ENCODE results near the gene UGT3A1. TPM values are rescaled to one million over a fixed set of nuclear protein-coding genes. Genes with fewer than 3 reads are reported as not detected.

Gene UGT3A1
- total and polyA plus RNA-seq, 11 donors: not detected

DNA sequence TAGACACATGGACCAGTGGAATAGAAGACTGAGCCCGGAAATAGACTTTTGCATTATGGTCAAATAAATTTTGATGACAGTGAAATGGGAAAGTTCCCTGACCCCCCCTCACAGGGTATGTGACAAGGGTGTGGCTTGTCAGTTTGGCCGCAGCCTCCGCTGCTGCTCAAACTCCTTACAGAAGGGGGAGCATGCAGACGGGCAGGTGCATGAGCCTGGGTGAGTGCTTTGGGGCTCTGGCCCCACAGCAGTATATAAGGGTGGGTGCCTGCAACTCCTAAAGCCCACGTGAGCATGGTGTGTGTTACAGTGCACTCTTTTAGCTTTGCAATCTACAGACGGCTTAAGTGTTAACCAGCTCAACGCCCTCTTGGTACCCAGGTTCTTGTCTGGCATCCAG, 30.9 kb downstream of the UGT3A1 start:
- ATAC-seq: no peak
- H3K9me3 ChIP-seq: peaks cover 0 to 14% (median 0%) of the 10 kb centered on the region in 12 donors
- H3K36me3 ChIP-seq: no peaks in the 10 kb centered on the region
- H3K27ac ChIP-seq: no peak overlapping the region
- no peak for TF ChIP-seq POLR2A (IDR thresholded peaks at IDR 0.05)
- TF ChIP-seq, protein P1, sequence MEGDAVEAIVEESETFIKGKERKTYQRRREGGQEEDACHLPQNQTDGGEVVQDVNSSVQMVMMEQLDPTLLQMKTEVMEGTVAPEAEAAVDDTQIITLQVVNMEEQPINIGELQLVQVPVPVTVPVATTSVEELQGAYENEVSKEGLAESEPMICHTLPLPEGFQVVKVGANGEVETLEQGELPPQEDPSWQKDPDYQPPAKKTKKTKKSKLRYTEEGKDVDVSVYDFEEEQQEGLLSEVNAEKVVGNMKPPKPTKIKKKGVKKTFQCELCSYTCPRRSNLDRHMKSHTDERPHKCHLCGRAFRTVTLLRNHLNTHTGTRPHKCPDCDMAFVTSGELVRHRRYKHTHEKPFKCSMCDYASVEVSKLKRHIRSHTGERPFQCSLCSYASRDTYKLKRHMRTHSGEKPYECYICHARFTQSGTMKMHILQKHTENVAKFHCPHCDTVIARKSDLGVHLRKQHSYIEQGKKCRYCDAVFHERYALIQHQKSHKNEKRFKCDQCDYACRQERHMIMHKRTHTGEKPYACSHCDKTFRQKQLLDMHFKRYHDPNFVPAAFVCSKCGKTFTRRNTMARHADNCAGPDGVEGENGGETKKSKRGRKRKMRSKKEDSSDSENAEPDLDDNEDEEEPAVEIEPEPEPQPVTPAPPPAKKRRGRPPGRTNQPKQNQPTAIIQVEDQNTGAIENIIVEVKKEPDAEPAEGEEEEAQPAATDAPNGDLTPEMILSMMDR (IDR thresholded peaks at IDR 0.05): no peak
- no peaks in the 10 kb centered on the region for H3K4me1 ChIP-seq
- peaks cover 0 to 3% (median 0%) of the 10 kb centered on the region in 9 donors for H3K27me3 ChIP-seq
- no peak overlapping the region for H3K4me3 ChIP-seq
- DNase-seq: no peak
- 59 to 70% (median 65%) methylated on average over 6 to 7 of the region's 7 CpGs for WGBS, 4 donors
- intact Hi-C loops (cut with DNase I): no loop called here

DNA sequence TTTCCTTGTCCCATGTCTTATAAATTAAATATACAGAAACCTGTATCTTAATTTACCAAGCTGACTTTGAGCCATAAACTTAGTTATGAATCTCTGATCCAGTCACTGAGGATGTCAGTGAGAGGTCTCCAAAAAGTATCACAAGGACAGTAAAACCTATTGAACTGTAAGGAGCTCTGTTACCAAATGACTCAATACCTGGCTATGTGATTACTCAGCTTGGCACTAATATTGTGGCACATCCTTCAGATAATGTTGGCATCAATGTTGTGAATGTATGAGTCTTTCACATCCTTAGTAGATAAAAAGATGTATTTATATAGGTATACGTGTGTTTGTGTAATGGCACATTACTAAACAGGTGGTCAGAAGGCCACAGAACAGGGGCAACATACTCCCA, 34.8 kb downstream of the UGT3A1 start:
- Histone ChIP-seq H3K27ac (no peak overlapping the region), H3K4me3 (no peak overlapping the region), H3K36me3 (no peaks in the 10 kb centered on the region), H3K4me1 (no peaks in the 10 kb centered on the region), H3K9me3 (peaks cover 0 to 14% (median 0%) of the 10 kb centered on the region in 12 donors), H3K27me3 (peaks cover 0 to 14% (median 3%) of the 10 kb centered on the region in 9 donors)
- intact Hi-C loops (cut with DNase I): no loop called here
- no peak for ATAC-seq
- 81 to 89% (median 86%) methylated on average over 1 of the region's 1 CpG for WGBS, 4 donors
- DNase-seq: no peak
- no peak for TF ChIP-seq POLR2A (IDR thresholded peaks at IDR 0.05)
- TF ChIP-seq, protein P1 (IDR thresholded peaks at IDR 0.05): no peak

DNA sequence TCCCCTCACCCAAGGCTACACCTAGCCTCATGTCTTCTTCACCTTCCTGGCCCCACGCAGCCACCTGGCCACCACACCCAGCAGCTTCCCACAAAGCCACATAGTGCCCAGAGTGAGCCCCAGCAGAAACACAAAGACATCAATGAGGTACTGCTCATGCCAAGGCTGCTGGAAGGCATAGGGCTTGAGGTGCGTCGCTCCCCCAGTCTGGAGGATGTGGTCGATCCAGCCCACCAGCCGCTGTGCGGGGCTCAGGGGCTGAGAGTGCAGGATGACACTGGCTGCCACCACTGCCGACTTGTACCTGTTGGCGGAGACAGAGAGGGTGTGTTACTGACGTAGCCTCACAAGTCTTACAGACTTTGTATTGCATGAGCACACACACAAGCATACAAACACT, 37.0 kb downstream of the UGT3A1 start:
- Histone ChIP-seq H3K36me3 (no peaks in the 10 kb centered on the region), H3K9me3 (peaks cover 0 to 11% (median 0%) of the 10 kb centered on the region in 12 donors), H3K4me1 (no peaks in the 10 kb centered on the region), H3K27me3 (peaks cover 0 to 14% (median 3%) of the 10 kb centered on the region in 9 donors), H3K4me3 (no peak overlapping the region), H3K27ac (no peak overlapping the region)
- intact Hi-C loops (cut with DNase I): no loop called here
- no peak for ATAC-seq
- TF ChIP-seq, protein P1 (IDR thresholded peaks at IDR 0.05): no peak
- TF ChIP-seq POLR2A (IDR thresholded peaks at IDR 0.05): no peak
- 66 to 70% (median 68%) methylated on average over 9 of the region's 9 CpGs for WGBS, 4 donors
- no peak for DNase-seq

DNA sequence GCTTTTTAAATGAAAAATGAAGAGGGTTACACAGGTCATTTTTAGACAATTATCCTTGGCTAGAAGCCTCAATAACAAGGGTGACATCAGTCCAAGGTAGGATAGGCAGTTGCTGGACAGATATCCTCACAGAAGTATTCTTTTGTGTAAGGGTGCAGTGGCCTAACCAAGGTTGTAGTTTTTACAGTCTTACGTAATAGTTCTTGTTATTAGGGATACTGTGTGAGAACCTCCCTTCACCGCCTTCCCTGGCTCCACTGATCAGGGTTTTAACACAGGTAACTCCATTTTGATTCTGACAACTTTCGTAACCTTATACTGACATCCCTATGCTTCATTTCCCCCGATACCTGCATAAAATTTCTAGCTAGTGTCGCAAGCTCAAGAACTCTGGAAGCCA, 44.1 kb downstream of the UGT3A1 start:
- no peaks in the 10 kb centered on the region for H3K9me3 ChIP-seq
- intact Hi-C loops (cut with DNase I): no loop called here
- H3K4me1 ChIP-seq: no peaks in the 10 kb centered on the region
- 72 to 76% (median 75%) methylated on average over 5 of the region's 5 CpGs for WGBS, 4 donors
- no peak for DNase-seq
- TF ChIP-seq, protein P1 (IDR thresholded peaks at IDR 0.05): no peak
- TF ChIP-seq POLR2A (IDR thresholded peaks at IDR 0.05): no peak
- no peaks in the 10 kb centered on the region for H3K36me3 ChIP-seq
- H3K27ac ChIP-seq: no peak overlapping the region
- no peak for ATAC-seq
- no peak overlapping the region for H3K4me3 ChIP-seq
- peaks cover 0 to 4% (median 0%) of the 10 kb centered on the region in 9 donors for H3K27me3 ChIP-seq

Measured in heart left ventricle (tissue), 16 donors.